Heart left ventricle (tissue), 13 donors: ENCODE results near the gene C5AR2.

Experiments used
- POLR2A ChIP-seq, 2 donors: fragments of 450-650 bp; IDR thresholded peaks; one replicate each; pipeline ENCODE4 v1.6.1; 2017; ENCODE audit warnings: antibody characterized with exemption in 2 of 2, mild to moderate bottlenecking in 2 of 2, moderate library complexity in 2 of 2
- TF ChIP-seq, protein P1 (sequence below), 12 donors: fragments of 200-600 bp; sonication (generic) in 4 of 12; IDR thresholded peaks; one replicate each; pipeline versions ENCODE4 v1.5.0 to v1.8.0; 2018 to 2022; ENCODE audit warnings: antibody characterized with exemption in 12 of 12, mild to moderate bottlenecking in 5 of 12
- donor health status: ischemic (EF 13 %, LVEDD 7.1; RV severe dilation, severe dysfunction).
- donor health status: DM: no; HTN: yes; CAD: no.
- donor health status: DM: no; HTN: no; CAD: no.
- donor health status: ischemic (EF 25% LVEDD 6.9; RV normal size, moderate dysfunction).
- donor health status: ischemic (EF 25% LVEDD 5.7; RV mildly dilated, moderate dysfunction).
- donor health status: ischemic (EF 35%, LVEDD 5.7; RV mildly dilated, moderate dysfunction).
- donor health status: nonischemic (EF 11% LVEDD 7.7; RV severe dilation, severe dysfunction).
- donor health status: DM: yes; HTN: yes; CAD: no.
- donor health status: PGD.
- donor health status: ischemic (EF 29% LVEDD 5.4; RV normal size, mild dysfunction).
- donor health status: nonischemic (EF 23%, LVEDD 6.1; RV moderate dilation, normal function).

DNA sequence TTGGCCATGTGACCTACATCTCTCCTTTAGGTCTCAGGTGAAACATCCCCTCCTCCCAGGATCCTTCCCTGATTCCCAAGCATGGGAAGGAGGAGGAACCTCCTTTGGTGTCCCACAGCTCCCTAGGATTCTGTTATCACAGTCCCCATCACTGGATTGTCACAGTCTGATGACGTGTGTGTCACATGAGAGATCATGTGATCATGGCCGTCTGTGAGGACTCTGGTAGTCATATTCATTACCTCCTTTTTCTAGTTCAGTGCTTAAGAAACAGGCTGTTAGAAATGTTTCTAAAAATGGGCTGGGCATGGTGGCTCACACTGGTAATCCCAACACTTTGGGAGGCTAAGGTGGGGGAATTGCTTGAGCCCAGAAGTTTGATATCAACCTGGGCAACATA is 20.1 kb downstream of the C5AR2 start:
- TF ChIP-seq, protein P1, sequence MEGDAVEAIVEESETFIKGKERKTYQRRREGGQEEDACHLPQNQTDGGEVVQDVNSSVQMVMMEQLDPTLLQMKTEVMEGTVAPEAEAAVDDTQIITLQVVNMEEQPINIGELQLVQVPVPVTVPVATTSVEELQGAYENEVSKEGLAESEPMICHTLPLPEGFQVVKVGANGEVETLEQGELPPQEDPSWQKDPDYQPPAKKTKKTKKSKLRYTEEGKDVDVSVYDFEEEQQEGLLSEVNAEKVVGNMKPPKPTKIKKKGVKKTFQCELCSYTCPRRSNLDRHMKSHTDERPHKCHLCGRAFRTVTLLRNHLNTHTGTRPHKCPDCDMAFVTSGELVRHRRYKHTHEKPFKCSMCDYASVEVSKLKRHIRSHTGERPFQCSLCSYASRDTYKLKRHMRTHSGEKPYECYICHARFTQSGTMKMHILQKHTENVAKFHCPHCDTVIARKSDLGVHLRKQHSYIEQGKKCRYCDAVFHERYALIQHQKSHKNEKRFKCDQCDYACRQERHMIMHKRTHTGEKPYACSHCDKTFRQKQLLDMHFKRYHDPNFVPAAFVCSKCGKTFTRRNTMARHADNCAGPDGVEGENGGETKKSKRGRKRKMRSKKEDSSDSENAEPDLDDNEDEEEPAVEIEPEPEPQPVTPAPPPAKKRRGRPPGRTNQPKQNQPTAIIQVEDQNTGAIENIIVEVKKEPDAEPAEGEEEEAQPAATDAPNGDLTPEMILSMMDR (IDR thresholded peaks at IDR 0.05): no peak
- TF ChIP-seq POLR2A (IDR thresholded peaks at IDR 0.05): no peak
